Esophagus squamous epithelium (tissue), 4 donors: ENCODE data around the gene PKD2L2.

ENCODE experiments used
- CTCF ChIP-seq, 6 experiments: fragments of 450-650 bp in 4 of 6; fragments of 200-600 bp in 2 of 6; sonication (generic) in 2 of 6; IDR thresholded peaks; one replicate each; pipeline ENCODE4 v1.5.1; 2016 to 2019; ENCODE audit warnings: antibody characterized with exemption in 6 of 6, mild to moderate bottlenecking in 4 of 6, moderate library complexity in 4 of 6
- POLR2A ChIP-seq, 4 donors: fragments of 450-650 bp; IDR thresholded peaks; one replicate each; pipeline ENCODE4 v1.6.1; 2017; ENCODE audit warnings: antibody characterized with exemption in 4 of 4, mild to moderate bottlenecking in 4 of 4, moderate library complexity in 3 of 4

DNA sequence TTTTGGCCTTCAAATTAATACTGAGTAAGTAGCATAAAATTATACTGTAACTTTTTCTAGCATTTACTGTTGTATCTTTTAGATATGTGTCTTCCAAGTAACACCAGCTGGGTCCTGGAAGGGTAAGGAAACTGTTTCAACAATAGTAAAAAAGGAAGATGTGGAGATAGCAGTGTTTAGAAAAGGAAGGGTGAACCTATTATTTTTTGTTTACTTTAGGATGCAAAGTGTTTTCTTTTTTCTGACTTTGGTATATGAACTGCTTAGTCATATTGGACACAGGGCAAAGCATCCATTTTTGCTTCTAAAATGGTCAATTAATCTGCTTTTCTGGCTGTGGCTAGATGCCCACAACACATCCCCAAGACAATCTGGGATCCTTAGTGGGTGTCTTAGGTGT, 5.3 kb downstream of the PKD2L2 start:
- TF ChIP-seq CTCF (IDR thresholded peaks at IDR 0.05) (no peak), POLR2A (IDR thresholded peaks at IDR 0.05) (no peak)
